Esophagus muscularis mucosa (tissue), 4 donors: ENCODE results near the gene CDK5R1. TPM values are rescaled to one million over a fixed set of nuclear protein-coding genes. Genes with fewer than 3 reads are reported as not detected.
A peak's percentile ranks its signal among the peaks of the same experiment; 100 is the strongest.

Experiments
- DNase-seq: peaks from one replicate; pipeline ENCODE4 v3.0.0-alpha.2; 2017; ENCODE audit errors: extremely low spot score
- H3K27ac ChIP-seq, 4 donors: fragments of 200-600 bp; sonication (generic); replicated peaks in 1 of 4; 1 replicate in 3 of 4; 2 replicates in 1 of 4; pipeline ENCODE4 v1.5.1; 2016 to 2019; ENCODE audit warnings: mild to moderate bottlenecking in 1 of 4
- H3K27me3 ChIP-seq, 4 donors: fragments of 200-600 bp; sonication (generic); one replicate each; pipeline versions ENCODE4 v1.5.1 to v1.6.0; 2016 to 2019
- H3K36me3 ChIP-seq, 4 donors: fragments of 200-600 bp; sonication (generic); one replicate each; pipeline ENCODE4 v1.5.1; 2016 to 2019
- H3K4me1 ChIP-seq, 4 donors: fragments of 200-600 bp; sonication (generic); one replicate each; pipeline ENCODE4 v1.5.1; 2016 to 2019
- H3K4me3 ChIP-seq, 4 donors: fragments of 200-600 bp; sonication (generic); 1 replicate in 2 of 4; 2 replicates in 2 of 4; pipeline ENCODE4 v1.5.1; 2016 to 2019; ENCODE audit warnings: mild to moderate bottlenecking in 4 of 4, moderate library complexity in 1 of 4
- H3K9me3 ChIP-seq, 4 donors: fragments of 200-600 bp; sonication (generic); 1 replicate in 3 of 4; 2 replicates in 1 of 4; pipeline ENCODE4 v1.5.1; 2016 to 2019
- EP300 ChIP-seq: sonication (generic); formaldehyde crosslinking; IDR thresholded peaks from one replicate; pipeline ENCODE4 v1.6.1; 2017; ENCODE audit warnings: antibody characterized with exemption
- POLR2A ChIP-seq: fragments of 450-650 bp; IDR thresholded peaks from one replicate; pipeline ENCODE4 v1.6.1; 2017; ENCODE audit warnings: antibody characterized with exemption, moderate library complexity, mild to moderate bottlenecking, low read depth
- POLR2AphosphoS5 ChIP-seq, 2 donors: sonication (generic); formaldehyde crosslinking; IDR thresholded peaks; one replicate each; pipeline ENCODE4 v1.6.1; 2017; ENCODE audit warnings: antibody characterized with exemption in 2 of 2
- WGBS: methylation state at CpG from one replicate; pipeline ENCODE4 v1.1.5; 2018; 5-methylcytosine and 5-hydroxymethylcytosine counted together
- intact Hi-C: fragments of 100-400 bp; cut with DNase I; formaldehyde crosslinking; loops from one replicate; pipeline ENCODE4 v1.15.1; 2023
- total RNA-seq, 4 donors: library from RNA; depleted of rRNA; stranded (reverse); fragments of >200 nt; gene quantifications; one replicate each; pipeline versions ENCODE4 v1.1.0 to v1.2.1, GENCODE V29; 2016
- TF ChIP-seq, protein P1 (sequence below), 3 experiments: fragments of 200-600 bp in 2 of 3; fragments of 450-650 bp in 1 of 3; sonication (generic) in 2 of 3; IDR thresholded peaks; one replicate each; pipeline ENCODE4 v1.5.1; 2017 to 2019; ENCODE audit warnings: antibody characterized with exemption in 3 of 3, mild to moderate bottlenecking in 2 of 3, moderate library complexity in 1 of 3

The CDK5R1 gene
- total RNA-seq, 4 donors from 2014 or later, result 0.33 to 1.2 (median 0.64) TPM

GRCh38 chr17:32486111-32486700 lies 587 bp upstream of the CDK5R1 start:
- Histone ChIP-seq H3K27me3 (no peaks in the 10 kb centered on the region), H3K4me3 (peak overlapping the region; percentile 55 to 82 (median 62)), H3K27ac (peak overlapping the region; percentile 73 to 84 (median 78)), H3K36me3 (peaks cover 15 to 19% (median 17%) of the 10 kb centered on the region in 4 donors), H3K9me3 (no peaks in the 10 kb centered on the region), H3K4me1 (peaks cover 32 to 48% (median 40%) of the 10 kb centered on the region in 4 donors)
- intact Hi-C loops, result no loop called here
- no peak for DNase-seq
- 22% methylated on average over 13 of the region's 72 CpGs for WGBS
- TF ChIP-seq EP300 (no peak), POLR2A (no peak), POLR2AphosphoS5 (IDR thresholded peaks at IDR 0.05) (no peak)
- TF ChIP-seq, protein P1, sequence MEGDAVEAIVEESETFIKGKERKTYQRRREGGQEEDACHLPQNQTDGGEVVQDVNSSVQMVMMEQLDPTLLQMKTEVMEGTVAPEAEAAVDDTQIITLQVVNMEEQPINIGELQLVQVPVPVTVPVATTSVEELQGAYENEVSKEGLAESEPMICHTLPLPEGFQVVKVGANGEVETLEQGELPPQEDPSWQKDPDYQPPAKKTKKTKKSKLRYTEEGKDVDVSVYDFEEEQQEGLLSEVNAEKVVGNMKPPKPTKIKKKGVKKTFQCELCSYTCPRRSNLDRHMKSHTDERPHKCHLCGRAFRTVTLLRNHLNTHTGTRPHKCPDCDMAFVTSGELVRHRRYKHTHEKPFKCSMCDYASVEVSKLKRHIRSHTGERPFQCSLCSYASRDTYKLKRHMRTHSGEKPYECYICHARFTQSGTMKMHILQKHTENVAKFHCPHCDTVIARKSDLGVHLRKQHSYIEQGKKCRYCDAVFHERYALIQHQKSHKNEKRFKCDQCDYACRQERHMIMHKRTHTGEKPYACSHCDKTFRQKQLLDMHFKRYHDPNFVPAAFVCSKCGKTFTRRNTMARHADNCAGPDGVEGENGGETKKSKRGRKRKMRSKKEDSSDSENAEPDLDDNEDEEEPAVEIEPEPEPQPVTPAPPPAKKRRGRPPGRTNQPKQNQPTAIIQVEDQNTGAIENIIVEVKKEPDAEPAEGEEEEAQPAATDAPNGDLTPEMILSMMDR (IDR thresholded peaks at IDR 0.05), result no peak

DNA sequence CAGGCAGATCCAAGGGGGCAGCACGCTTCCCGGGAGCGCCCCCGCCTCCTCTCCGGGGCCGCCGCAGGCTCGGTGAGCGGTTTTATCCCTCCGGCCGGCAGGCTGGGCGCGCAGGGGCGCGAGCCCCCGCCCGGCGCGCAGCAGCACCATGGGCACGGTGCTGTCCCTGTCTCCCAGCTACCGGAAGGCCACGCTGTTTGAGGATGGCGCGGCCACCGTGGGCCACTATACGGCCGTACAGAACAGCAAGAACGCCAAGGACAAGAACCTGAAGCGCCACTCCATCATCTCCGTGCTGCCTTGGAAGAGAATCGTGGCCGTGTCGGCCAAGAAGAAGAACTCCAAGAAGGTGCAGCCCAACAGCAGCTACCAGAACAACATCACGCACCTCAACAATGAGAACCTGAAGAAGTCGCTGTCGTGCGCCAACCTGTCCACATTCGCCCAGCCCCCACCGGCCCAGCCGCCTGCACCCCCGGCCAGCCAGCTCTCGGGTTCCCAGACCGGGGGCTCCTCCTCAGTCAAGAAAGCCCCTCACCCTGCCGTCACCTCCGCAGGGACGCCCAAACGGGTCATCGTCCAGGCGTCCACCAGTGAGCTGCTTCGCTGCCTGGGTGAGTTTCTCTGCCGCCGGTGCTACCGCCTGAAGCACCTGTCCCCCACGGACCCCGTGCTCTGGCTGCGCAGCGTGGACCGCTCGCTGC lies 832 bp downstream of the CDK5R1 start:
- Histone ChIP-seq H3K27ac (no peak overlapping the region), H3K36me3 (peaks cover 2 to 5% (median 3%) of the 10 kb centered on the region in 4 donors), H3K4me1 (peaks cover 32 to 47% (median 38%) of the 10 kb centered on the region in 4 donors), H3K4me3 (peak overlapping the region; percentile 55 to 82 (median 62)), H3K9me3 (no peaks in the 10 kb centered on the region), H3K27me3 (no peaks in the 10 kb centered on the region)
- WGBS, result 39% methylated on average over 28 of the region's 59 CpGs
- TF ChIP-seq POLR2AphosphoS5 (IDR thresholded peaks at IDR 0.05) (no peak), POLR2A (no peak), EP300 (no peak)
- TF ChIP-seq, protein P1 (IDR thresholded peaks at IDR 0.05), result no peak
- intact Hi-C loops, result no loop called here
- no peak for DNase-seq

- DNase-seq, result no peak
- no peaks in the 10 kb centered on the region for H3K27me3 ChIP-seq
- TF ChIP-seq, protein P1 (IDR thresholded peaks at IDR 0.05), result no peak
- TF ChIP-seq POLR2A (no peak), POLR2AphosphoS5 (IDR thresholded peaks at IDR 0.05) (no peak), EP300 (no peak)
- WGBS, result 96% methylated on average over 16 of the region's 16 CpGs
- H3K9me3 ChIP-seq, result no peaks in the 10 kb centered on the region
- H3K4me1 ChIP-seq, result peaks cover 28 to 42% (median 33%) of the 10 kb centered on the region in 4 donors
- peaks cover 0 to 3% (median 0%) of the 10 kb centered on the region in 4 donors for H3K36me3 ChIP-seq
- intact Hi-C loops, result no loop called here
- H3K27ac ChIP-seq, result no peak overlapping the region
- peak overlapping the region in 1 of 4 donors; percentile 82 for H3K4me3 ChIP-seq
Measured at GRCh38 chr17:32488177-32488542, 1.4 kb downstream of the CDK5R1 start.

DNA sequence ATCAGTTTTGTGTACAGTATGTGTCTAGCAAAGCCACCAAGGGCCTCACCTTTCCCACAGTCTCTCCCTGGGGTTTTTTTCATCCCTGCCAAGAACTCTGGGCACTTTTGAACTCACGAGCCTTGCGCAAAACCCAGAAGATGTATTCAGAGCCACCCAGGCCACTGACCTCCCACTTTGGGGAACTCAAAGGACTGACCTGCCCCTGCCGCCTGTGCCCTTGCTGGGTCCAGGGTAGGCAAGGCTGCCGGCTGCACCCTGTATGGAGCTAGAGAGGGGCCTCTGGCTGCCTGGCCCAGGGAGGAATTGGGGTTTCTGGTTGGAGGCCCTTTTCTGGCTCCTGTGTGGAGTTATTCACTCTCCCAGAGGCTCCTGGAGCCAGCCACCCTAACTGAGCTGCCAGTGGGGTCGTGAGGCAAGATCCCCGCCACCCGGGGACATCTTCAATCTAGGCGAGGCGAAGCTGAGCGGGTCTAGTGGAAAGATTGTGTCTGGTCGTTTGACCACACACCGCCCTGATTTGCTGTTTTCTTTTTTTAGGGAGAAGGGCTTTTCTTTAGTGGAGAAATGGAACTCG lies 1.9 kb downstream of the CDK5R1 start:
- DNase-seq, result no peak
- Histone ChIP-seq H3K27me3 (no peaks in the 10 kb centered on the region), H3K4me3 (no peak overlapping the region), H3K36me3 (peaks cover 0 to 3% (median 0%) of the 10 kb centered on the region in 4 donors), H3K9me3 (no peaks in the 10 kb centered on the region), H3K4me1 (peaks cover 23 to 37% (median 28%) of the 10 kb centered on the region in 4 donors), H3K27ac (no peak overlapping the region)
- WGBS, result 96% methylated on average over 13 of the region's 13 CpGs
- TF ChIP-seq POLR2A (no peak), EP300 (no peak), POLR2AphosphoS5 (IDR thresholded peaks at IDR 0.05) (no peak)
- TF ChIP-seq, protein P1 (IDR thresholded peaks at IDR 0.05), result no peak
- intact Hi-C loops, result no loop called here
